GM18868 (cell line): ENCODE results near the gene KHNYN.
A peak's percentile ranks its signal among the peaks of the same experiment; 100 is the strongest.

Source experiments
- ATAC-seq: cut with Tn5 transposase; IDR thresholded peaks from one replicate; pipeline ENCODE4 v1.9.1; 2021; ENCODE audit warnings: mild to moderate bottlenecking, moderate library complexity; ENCODE audit not compliant: unreplicated experiment

The KHNYN gene

GRCh38 chr14:24399999-24400718 is 29.6 kb upstream of the KHNYN start:
- ATAC-seq = no peak

- ATAC-seq = no peak
Observed at GRCh38 chr14:24401810-24402702, 27.7 kb upstream of the KHNYN start.

GRCh38 chr14:24403294-24403998 is 26.3 kb upstream of the KHNYN start:
- no peak for ATAC-seq

GRCh38 chr14:24404814-24405213 is 24.9 kb upstream of the KHNYN start:
- ATAC-seq = no peak

- no peak for ATAC-seq
Observed at GRCh38 chr14:24406416-24406815, 23.3 kb upstream of the KHNYN start.

- ATAC-seq = no peak
Observed at GRCh38 chr14:24407608-24408325, 22.0 kb upstream of the KHNYN start.

GRCh38 chr14:24408764-24409163 is 21.0 kb upstream of the KHNYN start:
- ATAC-seq = no peak

GRCh38 chr14:24409192-24409591 is 20.6 kb upstream of the KHNYN start:
- no peak for ATAC-seq

GRCh38 chr14:24409956-24410355 is 19.8 kb upstream of the KHNYN start:
- no peak for ATAC-seq

GRCh38 chr14:24411443-24412389 is 18.0 kb upstream of the KHNYN start:
- ATAC-seq = peak; percentile 83

GRCh38 chr14:24414077-24414476 is 15.7 kb upstream of the KHNYN start:
- no peak for ATAC-seq

GRCh38 chr14:24414732-24415420 is 14.9 kb upstream of the KHNYN start:
- no peak for ATAC-seq

GRCh38 chr14:24415421-24416253 is 14.1 kb upstream of the KHNYN start:
- no peak for ATAC-seq

GRCh38 chr14:24416254-24416931 is 13.4 kb upstream of the KHNYN start:
- ATAC-seq = no peak

GRCh38 chr14:24416932-24417619 is 12.7 kb upstream of the KHNYN start:
- no peak for ATAC-seq

- ATAC-seq = no peak
Observed at GRCh38 chr14:24417832-24418491, 11.8 kb upstream of the KHNYN start.

GRCh38 chr14:24418492-24418873 is 11.3 kb upstream of the KHNYN start:
- ATAC-seq = no peak
